ENCODE measurements around the gene SMAD5. TPM values are rescaled to one million over a fixed set of nuclear protein-coding genes. Genes with fewer than 3 reads are reported as not detected.

Gene SMAD5
- polyA plus RNA-seq, 3 donors: 55.6 to 74.9 (median 68.5) TPM

- peak; percentile 50 for DNase-seq
These were observed 60.1 kb downstream of the SMAD5 start, which contains the start of gene SMIM32 for GRCh38 chr5:136192526-136193321. TSS of gene SMIM32 (minus strand) at chr5:136193162. CDS start at chr5:136192524, 638 bp downstream.

DNA sequence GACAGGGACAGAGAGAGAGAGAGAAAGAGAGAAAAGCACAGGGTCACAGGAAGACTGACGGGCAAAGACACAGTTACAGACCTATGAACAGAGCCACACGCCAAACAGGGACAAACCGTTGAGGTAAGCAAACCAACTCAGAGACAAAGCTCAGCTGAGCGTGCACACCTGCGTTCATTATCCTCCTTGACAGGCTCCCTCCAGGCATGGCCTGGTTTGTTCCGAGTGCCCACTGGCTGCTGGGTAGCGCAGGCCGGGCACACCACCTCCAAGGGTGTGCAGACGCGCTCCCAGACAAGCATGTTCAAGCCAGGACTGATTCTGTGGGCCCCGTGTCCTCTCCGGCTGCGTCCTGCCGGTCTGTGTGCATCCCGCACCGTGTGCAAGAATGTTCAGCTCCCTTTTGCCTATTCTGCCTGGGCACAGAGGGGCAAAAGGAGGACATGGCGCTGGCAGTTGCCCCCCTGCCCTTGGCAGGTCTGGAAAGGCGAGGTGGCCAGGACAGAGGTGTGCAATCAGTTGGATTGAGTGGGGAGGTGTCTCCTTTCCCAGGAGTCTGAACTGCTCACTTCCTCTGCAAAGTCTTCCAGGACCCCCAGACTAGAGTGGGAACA lies 60.8 kb downstream of the SMAD5 start:
- DNase-seq: no peak

DNA sequence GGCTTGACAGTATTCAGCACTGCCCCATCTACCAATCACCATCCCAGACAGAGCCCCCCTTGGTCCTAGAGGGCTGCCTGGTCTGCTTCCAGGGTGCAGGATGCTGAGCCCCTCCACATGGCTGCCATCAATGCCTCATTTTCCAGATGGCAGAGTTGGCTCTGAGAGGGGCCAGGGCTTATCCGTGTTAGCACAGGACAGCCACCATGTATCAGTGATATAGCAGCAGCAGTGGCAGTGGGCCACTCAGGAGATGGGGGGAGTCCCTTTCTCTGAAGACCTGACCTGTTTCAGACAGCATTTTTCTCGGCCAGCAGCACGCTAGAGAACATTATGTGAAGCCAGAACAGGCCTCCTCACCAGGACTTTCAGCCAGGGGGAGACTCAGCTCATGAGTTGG lies 61.9 kb downstream of the SMAD5 start:
- DNase-seq: no peak

GRCh38 chr5:136195971-136196820 lies 63.6 kb downstream of the SMAD5 start:
- no peak for DNase-seq

GRCh38 chr5:136197462-136198142 lies 65.0 kb downstream of the SMAD5 start:
- DNase-seq: no peak

DNA sequence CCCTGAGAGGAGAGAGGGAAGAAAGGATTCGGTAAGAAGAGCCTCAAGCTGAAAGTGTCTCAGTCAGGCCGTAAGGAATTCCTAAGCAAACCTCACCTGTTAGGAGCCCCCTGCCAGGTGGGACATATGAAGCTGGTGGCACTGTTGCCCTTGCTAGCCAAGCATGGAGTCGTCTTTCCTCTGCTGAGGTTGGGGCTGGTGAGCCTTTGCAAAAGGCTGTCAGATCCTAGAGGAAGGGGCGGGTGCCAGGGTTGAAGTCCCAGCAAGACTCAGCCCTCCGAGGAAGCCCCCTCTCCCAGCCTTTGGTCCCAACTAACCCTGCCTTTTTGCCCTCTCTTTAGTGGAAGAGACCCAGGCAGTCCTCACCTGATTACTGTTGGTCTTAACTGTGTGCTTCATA lies 65.8 kb downstream of the SMAD5 start:
- DNase-seq: no peak

DNA sequence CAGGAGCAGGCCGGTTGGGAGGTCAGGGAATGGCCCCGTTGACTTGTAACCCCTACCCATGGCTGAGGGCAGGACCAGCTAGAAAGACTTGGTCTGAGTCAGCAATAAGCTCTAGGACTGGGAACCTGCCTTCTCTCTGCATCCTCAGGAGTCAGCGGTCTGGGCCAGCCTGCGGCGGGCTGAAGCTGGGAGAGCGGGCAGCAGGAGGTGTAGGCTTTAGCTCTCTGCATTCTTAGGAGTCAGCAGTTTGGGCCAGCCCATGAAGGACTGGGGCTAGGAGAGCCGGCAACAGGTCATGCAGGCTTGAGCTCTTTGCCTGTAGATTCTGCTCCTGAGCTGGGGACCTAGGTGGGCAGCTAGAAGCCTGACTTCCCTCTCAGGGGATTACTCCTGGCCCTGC lies 66.8 kb downstream of the SMAD5 start:
- no peak for DNase-seq

GRCh38 chr5:136200130-136200529 lies 67.5 kb downstream of the SMAD5 start:
- no peak for DNase-seq

DNA sequence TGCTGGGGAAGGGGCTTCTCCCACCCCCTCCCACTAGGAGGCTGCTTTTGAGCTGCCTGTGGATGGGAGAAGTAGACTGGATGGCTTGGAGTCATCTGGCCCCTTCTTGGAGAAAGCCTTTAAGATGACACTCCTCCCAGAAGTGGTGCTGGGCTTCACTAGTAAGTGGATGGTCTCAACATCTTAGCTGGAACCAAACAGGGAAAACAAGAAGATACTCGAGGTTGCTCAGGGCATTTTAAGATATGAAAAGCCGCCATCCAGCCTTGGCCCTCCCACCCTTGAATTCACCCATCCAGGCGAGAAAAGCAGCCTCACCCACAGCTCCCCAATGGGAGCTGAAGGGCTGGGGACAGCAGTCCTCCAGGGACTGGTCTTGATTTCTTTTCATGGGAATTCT lies 68.1 kb downstream of the SMAD5 start:
- no peak for DNase-seq

DNA sequence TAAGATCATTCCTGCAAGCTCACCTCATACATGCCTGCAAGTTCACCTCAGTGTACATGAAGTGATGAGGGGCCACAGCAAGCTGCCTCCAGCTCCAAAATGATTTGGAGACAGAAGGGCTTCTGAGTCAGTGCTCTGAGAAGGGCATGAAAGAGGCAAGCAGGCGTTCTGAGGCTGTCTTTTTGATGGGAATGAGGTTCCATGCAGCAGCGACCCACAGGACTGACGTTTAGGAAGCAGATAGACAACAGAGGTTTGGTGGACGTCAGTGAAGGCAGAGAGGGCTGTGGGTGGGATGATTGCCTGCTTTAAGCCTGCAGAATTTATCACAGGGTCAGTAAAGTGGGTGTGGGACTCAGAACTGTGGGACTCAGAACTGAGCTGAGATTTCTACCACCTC lies 69.2 kb downstream of the SMAD5 start:
- DNase-seq: no peak

GRCh38 chr5:136202469-136203205 lies 70.0 kb downstream of the SMAD5 start:
- DNase-seq: no peak

GRCh38 chr5:136203303-136203922 lies 70.8 kb downstream of the SMAD5 start:
- DNase-seq: no peak

GRCh38 chr5:136205061-136205702 lies 72.5 kb downstream of the SMAD5 start:
- DNase-seq: no peak

- DNase-seq: no peak
These were observed 73.3 kb downstream of the SMAD5 start for GRCh38 chr5:136205941-136206340.

GRCh38 chr5:136206361-136206760 lies 73.7 kb downstream of the SMAD5 start:
- DNase-seq: no peak

- DNase-seq: no peak
These were observed 75.0 kb downstream of the SMAD5 start for GRCh38 chr5:136207631-136208030.

- DNase-seq: no peak
These were observed 76.3 kb downstream of the SMAD5 start for GRCh38 chr5:136208916-136209315.

DNA sequence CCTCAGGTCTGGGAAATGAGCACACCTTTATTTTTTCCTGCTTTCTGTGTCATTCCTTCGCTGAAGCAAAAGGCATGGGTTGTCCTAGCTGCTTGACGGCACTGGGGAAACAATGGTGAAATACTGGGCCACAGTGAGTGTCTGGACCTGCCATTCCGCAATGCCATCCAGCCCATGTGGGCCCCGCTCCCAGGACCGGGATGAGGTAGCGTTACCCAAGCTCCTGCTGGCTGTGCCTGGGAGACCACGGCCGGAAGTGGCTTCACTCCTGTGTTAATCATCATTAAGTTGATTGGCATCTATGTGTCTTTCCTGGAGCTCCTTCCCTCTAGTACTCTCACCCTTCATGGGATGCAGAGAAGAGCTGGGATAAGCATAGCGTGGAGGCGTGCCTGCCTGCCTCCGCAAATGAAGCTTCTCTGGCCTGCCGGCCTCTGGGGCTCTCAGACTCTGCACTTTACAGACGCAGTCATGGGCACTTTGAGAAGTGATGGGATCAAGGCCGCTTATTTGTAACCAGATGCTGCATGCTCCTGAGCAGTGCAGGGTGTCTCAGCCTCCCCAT lies 76.8 kb downstream of the SMAD5 start:
- DNase-seq: no peak

- no peak for DNase-seq
These were observed 77.6 kb downstream of the SMAD5 start for GRCh38 chr5:136210259-136210658.
